H1 (cell line): Measurements from ENCODE around the gene REEP2. TPM values are rescaled to one million over a fixed set of nuclear protein-coding genes. Genes with fewer than 3 reads are reported as not detected.

Source experiments
- polyA plus RNA-seq, 7 experiments: library from polyadenylated mRNA; depleted of rRNA in 3 of 7; stranded (reverse) in 5 of 7; unstranded in 2 of 7; fragments of >200 nt in 5 of 7; fragments of 200-250 nt in 2 of 7; gene quantifications; 1 replicate in 5 of 7; 2 replicates in 1 of 7; 4 replicates in 1 of 7; pipeline versions ENCODE4 v1.2.1 to v1.2.3, GENCODE V29; 2011 to 2013; ENCODE audit warnings: missing spikeins in 2 of 7, mixed read lengths in 2 of 7
- total RNA-seq: library from RNA; stranded (reverse); fragmentation: NEBNext Ultra II Directional; extraction: Animal tissue kit (Norgen Biotek cat#: 25700); gene quantifications from 2 replicates; pipeline ENCODE4 v1.2.1, GENCODE V29; 2021
- TF ChIP-seq, protein P1 (sequence below): IDR thresholded peaks from 2 replicates; pipeline ENCODE4 v1.6.1; 2012; ENCODE audit warnings: inconsistent platforms

REEP2 gene
- total and polyA plus RNA-seq, 2 of the 8 experiments (the other 6 are each of a cell fraction or from before 2014, with no cell fraction given), result 26.5 to 40.2 TPM

GRCh38 chr5:138402640-138403039 lies 36.2 kb upstream of the REEP2 start (continued):
- TF ChIP-seq, protein P1, sequence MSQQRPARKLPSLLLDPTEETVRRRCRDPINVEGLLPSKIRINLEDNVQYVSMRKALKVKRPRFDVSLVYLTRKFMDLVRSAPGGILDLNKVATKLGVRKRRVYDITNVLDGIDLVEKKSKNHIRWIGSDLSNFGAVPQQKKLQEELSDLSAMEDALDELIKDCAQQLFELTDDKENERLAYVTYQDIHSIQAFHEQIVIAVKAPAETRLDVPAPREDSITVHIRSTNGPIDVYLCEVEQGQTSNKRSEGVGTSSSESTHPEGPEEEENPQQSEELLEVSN, result no peak
